Endothelial cell of umbilical vein (primary cell): ENCODE results near the gene SMAD6.

Experiments used
- CTCF ChIP-seq, 2 donors: IDR thresholded peaks; 1 replicate in 1 of 2; 2 replicates in 1 of 2; pipeline ENCODE4 v1.5.1; 2011; ENCODE audit warnings: low read length in 2 of 2, mild to moderate bottlenecking in 2 of 2, moderate library complexity in 2 of 2, control low read depth in 1 of 2, inconsistent platforms in 1 of 2, low read depth in 1 of 2; ENCODE audit not compliant: insufficient read depth in 1 of 2; ENCODE audit errors: extremely low read depth in 1 of 2
- EZH2 ChIP-seq: IDR thresholded peaks from 2 replicates; pipeline ENCODE4 v1.6.1; 2012; ENCODE audit warnings: borderline replicate concordance, low read depth, mild to moderate bottlenecking, moderate library complexity, low read length, inconsistent platforms; ENCODE audit not compliant: severe bottlenecking
- JUN ChIP-seq: IDR thresholded peaks from 2 replicates; pipeline ENCODE4 v1.6.1; 2011; ENCODE audit warnings: borderline replicate concordance, low read depth; ENCODE audit not compliant: insufficient read length, insufficient read depth
- MAX ChIP-seq: IDR thresholded peaks from 2 replicates; pipeline ENCODE4 v1.6.1; 2011; ENCODE audit not compliant: insufficient read depth, insufficient read length

GRCh38 chr15:66716656-66717020, 14.6 kb downstream of the SMAD6 start:
- TF ChIP-seq MAX (no peak), CTCF (IDR thresholded peaks at IDR 0.05; ENCODE audit: extremely low read depth in 1 of 2, insufficient read depth in 1 of 2, low read depth in 1 of 2, low read length in 2 of 2) (no peak), EZH2 (no peak), JUN (no peak)
